ENCODE results near the gene MPL. TPM values are rescaled to one million over a fixed set of nuclear protein-coding genes. Genes with fewer than 3 reads are reported as not detected.

The MPL gene
- total and polyA plus RNA-seq, 2 of the 13 experiments (the other 11 are each of a cell fraction or from before 2014, with no cell fraction given) = not detected

DNA sequence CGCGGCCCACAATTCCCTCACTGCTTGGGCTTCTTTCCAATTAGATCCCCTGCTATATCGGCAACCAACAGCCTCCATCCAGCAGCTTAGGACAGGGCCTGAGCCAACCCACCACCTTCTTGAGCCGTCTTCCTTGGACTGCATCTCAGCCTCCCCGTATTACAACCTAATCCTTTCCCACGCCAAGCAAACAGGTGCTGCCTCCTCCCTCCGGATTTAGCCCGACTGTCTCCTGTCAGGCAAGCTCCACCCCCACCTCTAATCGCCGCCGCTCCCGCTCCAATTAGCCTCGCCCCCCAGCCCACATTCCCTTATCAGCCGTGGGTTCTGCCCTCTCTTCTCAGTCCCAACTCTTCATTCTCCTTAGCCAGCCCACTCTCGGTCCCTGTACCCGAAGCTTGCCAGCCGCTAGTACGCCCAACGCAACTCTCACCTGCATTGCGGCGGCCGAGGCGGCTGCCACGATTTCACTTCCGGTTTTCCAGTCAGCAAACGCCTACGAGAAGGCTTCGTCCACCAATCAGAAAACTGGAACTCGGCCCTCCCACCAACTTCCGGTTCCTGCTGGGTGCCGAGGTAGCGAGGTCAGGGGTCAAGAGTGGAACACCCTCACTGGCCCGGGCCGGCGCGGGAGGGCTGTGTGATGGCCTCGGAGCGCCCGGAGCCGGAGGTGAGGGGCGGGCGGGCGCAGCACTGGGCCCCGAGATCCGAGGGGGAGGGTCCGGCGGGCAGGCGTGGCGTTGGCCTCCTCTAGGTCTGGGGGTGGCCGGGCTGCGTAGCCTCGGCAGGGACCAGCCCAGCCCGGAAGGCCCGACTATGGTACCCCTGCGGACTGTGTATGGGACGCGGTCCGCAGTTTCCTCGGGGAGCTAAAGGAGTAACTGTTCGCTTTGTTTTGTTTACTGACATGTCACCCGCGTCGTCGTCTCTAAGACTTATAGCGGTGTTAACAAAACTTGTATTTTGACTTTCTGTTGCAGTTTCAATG, 52.0 kb downstream of the MPL start, which contains the start of the genes MED8 and SZT2:
TSS of gene MED8 (minus strand) at position 475 of the 988 bp plus-strand sequence. CDS start at position 439, 36 bp downstream.
TSS of gene SZT2 (plus strand) at position 574 of the 988 bp plus-strand sequence. CDS start at position 644, 70 bp downstream.
- Histone ChIP-seq H3K4me3 (replicated peaks in 1 of 3; ENCODE audit: insufficient read depth in 1 of 3, low read depth in 2 of 3, low read length in 3 of 3) (peak within 1 kb of the TSS; percentile 76 to 98 (median 85)), H3K4me1 (ENCODE audit: insufficient read depth, low read length) (peaks cover 27% of the 10 kb centered on the region), H2AFZ (ENCODE audit: low read length) (peak within 1 kb of the TSS; percentile 35), H3K9ac (ENCODE audit: insufficient read depth, low read depth, low read length) (peak within 1 kb of the TSS; percentile 91), H3K9me3 (ENCODE audit: low read length) (no peaks in the 10 kb centered on the region), H3K36me3 (replicated peaks in 1 of 2; ENCODE audit: control insufficient read depth in 1 of 2, insufficient read depth in 2 of 2, low read length in 2 of 2) (peaks cover 9 to 33% of the 10 kb centered on the region in 2 experiments), H3K79me2 (ENCODE audit: insufficient read depth, low read length) (peaks cover 31% of the 10 kb centered on the region), H4K20me1 (ENCODE audit: insufficient read depth, low read length) (no peaks in the 10 kb centered on the region), H3K27ac (ENCODE audit: extremely low read length, insufficient read depth, low read length) (peak within 1 kb of the TSS; percentile 82), H3K4me2 (ENCODE audit: low read depth, low read length) (peak within 1 kb of the TSS; percentile 96), H3K27me3 (ENCODE audit: control insufficient read depth in 1 of 2, insufficient read depth in 2 of 2, low read length in 2 of 2) (peaks cover 0 to 3% of the 10 kb centered on the region in 2 experiments; a peak in 1 of 5 replicates)
- under 1% methylated on average over 47 of the region's 65 CpGs for WGBS (ENCODE audit: low lambda C conversion rate)
- DNase-seq (ENCODE audit: low spot score) (peak; percentile 95), FAIRE-seq (peak; percentile 83), ATAC-seq (peak; percentile 99)
- ChIA-PET CTCF (ENCODE audit: low intra/inter-chr PET ratio, low total read pairs) (no interaction called here), POLR2A (interaction anchor here (0.6 to 2.1 kb wide), 8 partner anchors 13 to 260 kb away, joined by 3 to 21 read pairs (median 6); partner anchors contain the start of genes CDC20, ELOVL1 and KDM4A)
- in situ Hi-C loops (cut with HindIII; ENCODE audit: extremely low pct_ligation_motif_present, low pct_unique_long_range_greater_than_20kb) = no loop called here
- BruUV-seq (replicated peaks) = no TSS peak
- intact Hi-C loops (cut with micrococcal nuclease; ENCODE audit: unreplicated experiment) = no loop called here
- TF ChIP-seq ZNF589 (CRISPR knock-in tag; conservative IDR thresholded peaks at IDR 0.05) (0 out of 2 replicates have a peak, but pooled peaks have one; percentile 43), TAF15 (IDR thresholded peaks at IDR 0.05; ENCODE audit: low read depth, low read length, poor library complexity, severe bottlenecking) (no peak), ZNF296 (CRISPR knock-in tag; conservative IDR thresholded peaks at IDR 0.05) (no peak), MYNN (CRISPR knock-in tag; IDR thresholded peaks at IDR 0.05; ENCODE audit: low read depth) (0 out of 2 replicates have a peak, but pooled peaks have one; percentile 46), THAP11 (CRISPR knock-in tag; IDR thresholded peaks at IDR 0.05) (peak; percentile 95), NFATC3 (CRISPR knock-in tag; IDR thresholded peaks at IDR 0.05) (no peak; the same call in 1 of the 2 replicates), ZKSCAN5 (CRISPR knock-in tag; IDR thresholded peaks at IDR 0.05) (no peak), SCMH1 (CRISPR knock-in tag; IDR thresholded peaks at IDR 0.05; ENCODE audit: borderline replicate concordance) (no peak), MAF1 (CRISPR knock-in tag; IDR thresholded peaks at IDR 0.05; ENCODE audit: borderline replicate concordance) (no peak), ZNF235 (CRISPR knock-in tag; IDR thresholded peaks at IDR 0.05; ENCODE audit: borderline replicate concordance) (peak; percentile 81; the same call in 1 of the 2 replicates), SRY (CRISPR knock-in tag; IDR thresholded peaks at IDR 0.05) (peak; percentile 78), SALL1 (CRISPR knock-in tag; IDR thresholded peaks at IDR 0.05) (peak; percentile 80), HOXA3 (CRISPR knock-in tag; IDR thresholded peaks at IDR 0.05) (peak; percentile 72; the same call in 1 of the 2 replicates), ZFY (CRISPR knock-in tag; IDR thresholded peaks at IDR 0.05) (peak; percentile 94), SMARCE1 (IDR thresholded peaks at IDR 0.05; ENCODE audit: borderline replicate concordance) (no peak)
- TF ChIP-seq, protein P1, sequence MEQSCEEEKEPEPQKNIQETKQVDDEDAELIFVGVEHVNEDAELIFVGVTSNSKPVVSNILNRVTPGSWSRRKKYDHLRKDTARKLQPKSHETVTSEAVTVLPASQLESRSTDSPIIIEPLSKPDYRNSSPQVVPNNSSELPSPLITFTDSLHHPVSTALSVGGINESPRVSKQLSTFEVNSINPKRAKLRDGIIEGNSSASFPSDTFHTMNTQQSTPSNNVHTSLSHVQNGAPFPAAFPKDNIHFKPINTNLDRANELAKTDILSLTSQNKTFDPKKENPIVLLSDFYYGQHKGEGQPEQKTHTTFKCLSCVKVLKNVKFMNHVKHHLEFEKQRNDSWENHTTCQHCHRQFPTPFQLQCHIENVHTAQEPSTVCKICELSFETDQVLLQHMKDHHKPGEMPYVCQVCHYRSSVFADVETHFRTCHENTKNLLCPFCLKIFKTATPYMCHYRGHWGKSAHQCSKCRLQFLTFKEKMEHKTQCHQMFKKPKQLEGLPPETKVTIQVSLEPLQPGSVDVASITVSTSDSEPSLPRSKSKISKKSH (CRISPR knock-in tag; IDR thresholded peaks at IDR 0.05; ENCODE audit: borderline replicate concordance) = peak; percentile 30; the same call in 1 of the 2 replicates
- TF ChIP-seq, protein P2, sequence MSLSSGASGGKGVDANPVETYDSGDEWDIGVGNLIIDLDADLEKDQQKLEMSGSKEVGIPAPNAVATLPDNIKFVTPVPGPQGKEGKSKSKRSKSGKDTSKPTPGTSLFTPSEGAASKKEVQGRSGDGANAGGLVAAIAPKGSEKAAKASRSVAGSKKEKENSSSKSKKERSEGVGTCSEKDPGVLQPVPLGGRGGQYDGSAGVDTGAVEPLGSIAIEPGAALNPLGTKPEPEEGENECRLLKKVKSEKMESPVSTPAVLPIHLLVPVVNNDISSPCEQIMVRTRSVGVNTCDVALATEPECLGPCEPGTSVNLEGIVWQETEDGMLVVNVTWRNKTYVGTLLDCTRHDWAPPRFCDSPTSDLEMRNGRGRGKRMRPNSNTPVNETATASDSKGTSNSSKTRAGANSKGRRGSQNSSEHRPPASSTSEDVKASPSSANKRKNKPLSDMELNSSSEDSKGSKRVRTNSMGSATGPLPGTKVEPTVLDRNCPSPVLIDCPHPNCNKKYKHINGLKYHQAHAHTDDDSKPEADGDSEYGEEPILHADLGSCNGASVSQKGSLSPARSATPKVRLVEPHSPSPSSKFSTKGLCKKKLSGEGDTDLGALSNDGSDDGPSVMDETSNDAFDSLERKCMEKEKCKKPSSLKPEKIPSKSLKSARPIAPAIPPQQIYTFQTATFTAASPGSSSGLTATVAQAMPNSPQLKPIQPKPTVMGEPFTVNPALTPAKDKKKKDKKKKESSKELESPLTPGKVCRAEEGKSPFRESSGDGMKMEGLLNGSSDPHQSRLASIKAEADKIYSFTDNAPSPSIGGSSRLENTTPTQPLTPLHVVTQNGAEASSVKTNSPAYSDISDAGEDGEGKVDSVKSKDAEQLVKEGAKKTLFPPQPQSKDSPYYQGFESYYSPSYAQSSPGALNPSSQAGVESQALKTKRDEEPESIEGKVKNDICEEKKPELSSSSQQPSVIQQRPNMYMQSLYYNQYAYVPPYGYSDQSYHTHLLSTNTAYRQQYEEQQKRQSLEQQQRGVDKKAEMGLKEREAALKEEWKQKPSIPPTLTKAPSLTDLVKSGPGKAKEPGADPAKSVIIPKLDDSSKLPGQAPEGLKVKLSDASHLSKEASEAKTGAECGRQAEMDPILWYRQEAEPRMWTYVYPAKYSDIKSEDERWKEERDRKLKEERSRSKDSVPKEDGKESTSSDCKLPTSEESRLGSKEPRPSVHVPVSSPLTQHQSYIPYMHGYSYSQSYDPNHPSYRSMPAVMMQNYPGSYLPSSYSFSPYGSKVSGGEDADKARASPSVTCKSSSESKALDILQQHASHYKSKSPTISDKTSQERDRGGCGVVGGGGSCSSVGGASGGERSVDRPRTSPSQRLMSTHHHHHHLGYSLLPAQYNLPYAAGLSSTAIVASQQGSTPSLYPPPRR (CRISPR knock-in tag; IDR thresholded peaks at IDR 0.05; ENCODE audit: borderline replicate concordance) = peak; percentile 67; the same call in 1 of the 2 replicates

Data from HepG2 (cell line).